Endothelial cell of umbilical vein (primary cell): Measurements from ENCODE around the gene CDC34.

Experiments used
- POLR2AphosphoS5 ChIP-seq: IDR thresholded peaks from 2 replicates; pipeline ENCODE4 v1.6.1; 2012; ENCODE audit warnings: low read depth, mild to moderate bottlenecking, control low read depth, low read length, moderate library complexity; ENCODE audit not compliant: insufficient read depth
- TF ChIP-seq, protein P1 (sequence below), 2 donors: IDR thresholded peaks; 1 replicate in 1 of 2; 2 replicates in 1 of 2; pipeline ENCODE4 v1.5.1; 2011; ENCODE audit warnings: low read length in 2 of 2, mild to moderate bottlenecking in 2 of 2, moderate library complexity in 2 of 2, control low read depth in 1 of 2, inconsistent platforms in 1 of 2, low read depth in 1 of 2; ENCODE audit not compliant: insufficient read depth in 1 of 2; ENCODE audit errors: extremely low read depth in 1 of 2

DNA sequence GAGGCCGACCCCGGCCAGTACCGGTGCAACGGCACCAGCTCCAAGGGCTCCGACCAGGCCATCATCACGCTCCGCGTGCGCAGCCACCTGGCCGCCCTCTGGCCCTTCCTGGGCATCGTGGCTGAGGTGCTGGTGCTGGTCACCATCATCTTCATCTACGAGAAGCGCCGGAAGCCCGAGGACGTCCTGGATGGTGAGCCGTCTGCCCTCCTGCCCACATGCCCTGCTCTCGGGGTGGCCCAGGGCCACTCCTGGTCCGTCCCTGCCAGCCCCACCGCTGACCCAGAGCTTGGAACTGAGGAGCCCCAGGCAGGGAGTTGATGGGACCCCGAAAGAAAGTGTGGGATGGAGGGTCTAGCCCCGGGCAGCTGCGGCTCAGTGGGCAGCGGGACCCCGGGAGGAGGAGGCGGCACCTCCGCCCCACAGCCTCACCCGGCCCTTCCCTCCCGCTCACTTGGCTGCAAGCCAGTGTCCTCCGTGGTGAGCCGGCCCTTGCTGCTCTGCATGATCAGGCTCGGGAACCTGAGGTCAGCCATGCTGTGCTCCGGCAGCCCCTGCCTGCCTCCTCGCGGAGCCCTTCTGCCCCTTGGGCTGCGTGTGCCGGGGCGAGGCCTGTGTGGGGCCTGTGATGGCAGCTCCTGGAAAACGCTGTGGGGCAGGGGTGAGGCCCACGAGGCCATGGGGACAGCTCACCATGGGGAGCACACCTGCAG, 50.0 kb downstream of the CDC34 start:
- TF ChIP-seq, protein P1, sequence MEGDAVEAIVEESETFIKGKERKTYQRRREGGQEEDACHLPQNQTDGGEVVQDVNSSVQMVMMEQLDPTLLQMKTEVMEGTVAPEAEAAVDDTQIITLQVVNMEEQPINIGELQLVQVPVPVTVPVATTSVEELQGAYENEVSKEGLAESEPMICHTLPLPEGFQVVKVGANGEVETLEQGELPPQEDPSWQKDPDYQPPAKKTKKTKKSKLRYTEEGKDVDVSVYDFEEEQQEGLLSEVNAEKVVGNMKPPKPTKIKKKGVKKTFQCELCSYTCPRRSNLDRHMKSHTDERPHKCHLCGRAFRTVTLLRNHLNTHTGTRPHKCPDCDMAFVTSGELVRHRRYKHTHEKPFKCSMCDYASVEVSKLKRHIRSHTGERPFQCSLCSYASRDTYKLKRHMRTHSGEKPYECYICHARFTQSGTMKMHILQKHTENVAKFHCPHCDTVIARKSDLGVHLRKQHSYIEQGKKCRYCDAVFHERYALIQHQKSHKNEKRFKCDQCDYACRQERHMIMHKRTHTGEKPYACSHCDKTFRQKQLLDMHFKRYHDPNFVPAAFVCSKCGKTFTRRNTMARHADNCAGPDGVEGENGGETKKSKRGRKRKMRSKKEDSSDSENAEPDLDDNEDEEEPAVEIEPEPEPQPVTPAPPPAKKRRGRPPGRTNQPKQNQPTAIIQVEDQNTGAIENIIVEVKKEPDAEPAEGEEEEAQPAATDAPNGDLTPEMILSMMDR (IDR thresholded peaks at IDR 0.05; ENCODE audit: extremely low read depth in 1 of 2, insufficient read depth in 1 of 2, low read depth in 1 of 2, low read length in 2 of 2), result no peak
- no peak for TF ChIP-seq POLR2AphosphoS5
